Liver (tissue), 9 donors: ENCODE measurements around the gene GRAMD4. TPM values are rescaled to one million over a fixed set of nuclear protein-coding genes. Genes with fewer than 3 reads are reported as not detected.

Source experiments
- DNase-seq: peaks from one replicate; pipeline ENCODE4 v3.0.0-alpha.2; 2017; ENCODE audit warnings: low spot score
- H3K27ac ChIP-seq, 2 donors: one replicate each; pipeline ENCODE4 v1.7.0; 2013; ENCODE audit warnings: inconsistent platforms in 2 of 2, low read length in 2 of 2, control low read depth in 1 of 2, low read depth in 1 of 2, mild to moderate bottlenecking in 1 of 2
- H3K27me3 ChIP-seq, 4 donors: one replicate each; pipeline versions ENCODE4 v1.6.1 to v1.7.0; 2013; ENCODE audit warnings: low read length in 3 of 4, inconsistent platforms in 1 of 4, mild to moderate bottlenecking in 1 of 4, moderate library complexity in 1 of 4; ENCODE audit not compliant: control insufficient read depth in 4 of 4, insufficient read depth in 4 of 4
- H3K36me3 ChIP-seq, 4 donors: one replicate each; pipeline versions ENCODE4 v1.6.1 to v1.7.0; 2013; ENCODE audit warnings: low read length in 3 of 4, mild to moderate bottlenecking in 3 of 4, low read depth in 1 of 4, moderate library complexity in 1 of 4; ENCODE audit not compliant: control insufficient read depth in 4 of 4, insufficient read depth in 3 of 4
- H3K4me1 ChIP-seq, 4 donors: one replicate each; pipeline versions ENCODE4 v1.6.1 to v1.7.0; 2013; ENCODE audit warnings: low read length in 3 of 4, mild to moderate bottlenecking in 3 of 4, moderate library complexity in 1 of 4; ENCODE audit not compliant: control insufficient read depth in 4 of 4, insufficient read depth in 4 of 4
- H3K4me3 ChIP-seq, 3 donors: one replicate each; pipeline versions ENCODE4 v1.6.1 to v1.7.0; 2013; ENCODE audit warnings: low read length in 3 of 3, control low read depth in 1 of 3, low read depth in 1 of 3, mild to moderate bottlenecking in 1 of 3
- H3K9ac ChIP-seq, 2 donors: one replicate each; pipeline ENCODE4 v1.7.0; 2013; ENCODE audit warnings: low read length in 2 of 2, mild to moderate bottlenecking in 2 of 2, moderate library complexity in 2 of 2, control low read depth in 1 of 2, low read depth in 1 of 2
- H3K9me3 ChIP-seq, 4 donors: one replicate each; pipeline versions ENCODE4 v1.6.1 to v1.7.0; 2013; ENCODE audit warnings: low read length in 3 of 4; ENCODE audit not compliant: control insufficient read depth in 4 of 4
- CTCF ChIP-seq: fragments of 150-350 bp; IDR thresholded peaks from 2 replicates; pipeline ENCODE4 v1.5.1; 2017; ENCODE audit warnings: improper control_type of control experiment, low read depth, low read length; ENCODE audit not compliant: missing input control
- EGR1 ChIP-seq, 2 donors: IDR thresholded peaks; 2 replicates each; pipeline ENCODE4 v1.6.1; 2016 to 2018; ENCODE audit warnings: antibody characterized with exemption in 2 of 2, low read depth in 2 of 2
- FOXA1 ChIP-seq: IDR thresholded peaks from 2 replicates; pipeline ENCODE4 v1.6.1; 2016; ENCODE audit warnings: antibody characterized with exemption
- FOXA2 ChIP-seq: IDR thresholded peaks from 2 replicates; pipeline ENCODE4 v1.6.1; 2016; ENCODE audit warnings: antibody characterized with exemption
- GABPA ChIP-seq, 2 donors: IDR thresholded peaks in 1 of 2; conservative IDR thresholded peaks in 1 of 2; 2 replicates each; pipeline ENCODE4 v1.6.1; 2016; ENCODE audit warnings: antibody characterized with exemption in 2 of 2, mild to moderate bottlenecking in 1 of 2, moderate library complexity in 1 of 2
- HNF4A ChIP-seq, 2 donors: conservative IDR thresholded peaks; 2 replicates each; pipeline ENCODE4 v1.6.1; 2016; ENCODE audit warnings: antibody characterized with exemption in 2 of 2, mild to moderate bottlenecking in 2 of 2
- HNF4G ChIP-seq: IDR thresholded peaks from 2 replicates; pipeline ENCODE4 v1.6.1; 2016; ENCODE audit warnings: antibody characterized with exemption
- JUND ChIP-seq, 2 donors: IDR thresholded peaks; 2 replicates each; pipeline ENCODE4 v1.6.1; 2016; ENCODE audit warnings: antibody characterized with exemption in 2 of 2
- MAX ChIP-seq: IDR thresholded peaks from 2 replicates; pipeline ENCODE4 v1.6.1; 2016; ENCODE audit warnings: antibody characterized with exemption
- NR2F2 ChIP-seq: IDR thresholded peaks from 2 replicates; pipeline ENCODE4 v1.6.1; 2016; ENCODE audit warnings: antibody characterized with exemption
- RAD21 ChIP-seq, 2 donors: IDR thresholded peaks; 2 replicates each; pipeline ENCODE4 v1.6.1; 2016; ENCODE audit warnings: antibody characterized with exemption in 2 of 2, mild to moderate bottlenecking in 2 of 2
- REST ChIP-seq: IDR thresholded peaks from 2 replicates; pipeline ENCODE4 v1.6.1; 2016; ENCODE audit warnings: antibody characterized with exemption, mild to moderate bottlenecking
- RXRA ChIP-seq, 2 donors: IDR thresholded peaks; 2 replicates each; pipeline ENCODE4 v1.6.1; 2017 to 2018; ENCODE audit warnings: antibody characterized with exemption in 2 of 2, mild to moderate bottlenecking in 1 of 2
- SP1 ChIP-seq: IDR thresholded peaks from 2 replicates; pipeline ENCODE4 v1.6.1; 2018; ENCODE audit warnings: antibody characterized with exemption, mild to moderate bottlenecking
- TAF1 ChIP-seq: conservative IDR thresholded peaks from 2 replicates; pipeline ENCODE4 v1.6.1; 2016; ENCODE audit warnings: antibody characterized with exemption, mild to moderate bottlenecking
- YY1 ChIP-seq: IDR thresholded peaks from 2 replicates; pipeline ENCODE4 v1.6.1; 2016; ENCODE audit warnings: antibody characterized with exemption, mild to moderate bottlenecking
- ZBTB33 ChIP-seq: IDR thresholded peaks from 2 replicates; pipeline ENCODE4 v1.6.1; 2016; ENCODE audit warnings: antibody characterized with exemption
- WGBS: extraction: QIAGEN DNeasy Blood & Tissue Kit; methylation state at CpG from one replicate; pipeline ENCODE4 v1.1.7; 2013; 5-methylcytosine and 5-hydroxymethylcytosine counted together
- polyA plus RNA-seq, 2 donors: library from polyadenylated mRNA; stranded (reverse) in 1 of 2; unstranded in 1 of 2; fragments of 200-250 nt in 1 of 2; fragments of >200 nt in 1 of 2; fragmentation: Nextera tagmentation in 1 of 2; extraction: Ambion mirVana in 1 of 2; gene quantifications; one replicate each; pipeline versions ENCODE4 v1.2.1 to v1.2.3, GENCODE V29; 2013 to 2015
- total RNA-seq, 2 donors: library from RNA; depleted of rRNA; stranded (reverse); fragments of >200 nt; gene quantifications; one replicate each; pipeline ENCODE4 v1.2.3, GENCODE V29; 2014
- TF ChIP-seq, protein P1 (sequence below): IDR thresholded peaks from 2 replicates; pipeline ENCODE4 v1.6.1; 2016; ENCODE audit warnings: antibody characterized with exemption
- donor health status: healthy.
- donor health status: healthy.
- donor health status: healthy.
- donor health status: healthy.
- donor health status: healthy.

GRAMD4 gene
- total and polyA plus RNA-seq, 4 donors = 2.7 to 53.5 (median 21.6) TPM

GRCh38 chr22:46687048-46687444 is 66.9 kb downstream of the GRAMD4 start:
- TF ChIP-seq RAD21 (IDR thresholded peaks at IDR 0.05) (no peak), JUND (IDR thresholded peaks at IDR 0.05) (no peak), CTCF (no peak), HNF4G (no peak), FOXA1 (no peak), FOXA2 (no peak), ZBTB33 (no peak), RXRA (IDR thresholded peaks at IDR 0.05) (no peak), REST (no peak), HNF4A (conservative IDR thresholded peaks at IDR 0.05) (no peak), EGR1 (IDR thresholded peaks at IDR 0.05; ENCODE audit: low read depth in 2 of 2) (no peak), GABPA (IDR thresholded peaks at IDR 0.05 in 1 of 2, conservative IDR thresholded peaks at IDR 0.05 in 1 of 2) (no peak), SP1 (no peak), YY1 (no peak), TAF1 (no peak), NR2F2 (no peak), MAX (no peak)
- TF ChIP-seq, protein P1, sequence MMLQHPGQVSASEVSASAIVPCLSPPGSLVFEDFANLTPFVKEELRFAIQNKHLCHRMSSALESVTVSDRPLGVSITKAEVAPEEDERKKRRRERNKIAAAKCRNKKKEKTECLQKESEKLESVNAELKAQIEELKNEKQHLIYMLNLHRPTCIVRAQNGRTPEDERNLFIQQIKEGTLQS = no peak
- DNase-seq = no peak
- H3K27me3 ChIP-seq = no peaks in the 10 kb centered on the region
- H3K4me1 ChIP-seq = no peaks in the 10 kb centered on the region
- H3K36me3 ChIP-seq = peaks cover 18 to 49% (median 32%) of the 10 kb centered on the region in 4 donors
- H3K9me3 ChIP-seq = no peaks in the 10 kb centered on the region
- no peak overlapping the region for H3K9ac ChIP-seq
- H3K4me3 ChIP-seq = no peak overlapping the region
- H3K27ac ChIP-seq = no peak overlapping the region
- WGBS = 93% methylated on average over 15 of the region's 15 CpGs
